HUES6 (cell line): ENCODE measurements around the gene CDH2.

Source experiments
- H3K27ac ChIP-seq: 2 replicates; pipeline ENCODE4 v1.7.0; 2013; ENCODE audit warnings: low read depth, mild to moderate bottlenecking, low read length, inconsistent platforms
- H3K27me3 ChIP-seq: 2 replicates; pipeline ENCODE4 v1.6.1; 2013; ENCODE audit warnings: low read length; ENCODE audit not compliant: control insufficient read depth, insufficient read depth
- H3K36me3 ChIP-seq: 2 replicates; pipeline ENCODE4 v1.6.1; 2013; ENCODE audit warnings: low read length; ENCODE audit not compliant: control insufficient read depth, insufficient read depth
- H3K4me1 ChIP-seq: 2 replicates; pipeline ENCODE4 v1.6.1; 2013; ENCODE audit warnings: low read length; ENCODE audit not compliant: control insufficient read depth, insufficient read depth
- H3K4me3 ChIP-seq: 2 replicates; pipeline ENCODE4 v1.5.1; 2013; ENCODE audit warnings: low read depth, low read length
- H3K9ac ChIP-seq: one replicate; pipeline ENCODE4 v1.6.1; 2013; ENCODE audit warnings: mild to moderate bottlenecking, low read length
- H3K9me3 ChIP-seq: 2 replicates; pipeline ENCODE4 v1.6.1; 2013; ENCODE audit warnings: low read depth, low read length; ENCODE audit not compliant: control insufficient read depth, insufficient read depth

CDH2 gene

DNA sequence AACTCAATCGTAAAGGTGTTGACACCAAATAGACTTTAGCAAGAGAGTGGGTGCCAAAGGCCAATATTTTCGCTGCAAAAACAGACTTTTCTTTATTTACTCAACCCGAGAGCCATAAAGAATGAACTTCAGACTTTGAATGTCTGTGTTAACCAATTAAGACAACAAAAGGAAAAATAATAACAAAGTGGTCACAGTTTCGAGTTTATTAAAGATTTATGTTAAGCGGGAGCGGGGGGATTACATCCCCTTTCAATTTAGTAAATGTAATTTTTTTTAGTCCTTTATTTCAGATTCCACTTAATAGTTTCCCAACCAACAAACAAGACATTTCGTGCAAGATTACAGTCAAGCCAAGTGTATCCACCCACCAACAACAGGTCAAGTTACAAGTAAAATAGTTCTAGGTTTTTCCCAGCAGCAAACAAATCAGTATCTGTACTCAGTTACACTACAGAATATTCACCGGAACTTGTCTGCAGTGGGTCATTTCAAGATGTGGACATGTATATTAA is 9.0 kb downstream of the CDH2 start:
- Histone ChIP-seq H3K9me3 (no peaks in the 10 kb centered on the region), H3K4me3 (no peak overlapping the region), H3K36me3 (no peaks in the 10 kb centered on the region), H3K4me1 (peaks cover 3% of the 10 kb centered on the region; the same call in 1 of the 2 replicates), H3K27ac (no peak overlapping the region), H3K9ac (no peak overlapping the region), H3K27me3 (no peaks in the 10 kb centered on the region)

DNA sequence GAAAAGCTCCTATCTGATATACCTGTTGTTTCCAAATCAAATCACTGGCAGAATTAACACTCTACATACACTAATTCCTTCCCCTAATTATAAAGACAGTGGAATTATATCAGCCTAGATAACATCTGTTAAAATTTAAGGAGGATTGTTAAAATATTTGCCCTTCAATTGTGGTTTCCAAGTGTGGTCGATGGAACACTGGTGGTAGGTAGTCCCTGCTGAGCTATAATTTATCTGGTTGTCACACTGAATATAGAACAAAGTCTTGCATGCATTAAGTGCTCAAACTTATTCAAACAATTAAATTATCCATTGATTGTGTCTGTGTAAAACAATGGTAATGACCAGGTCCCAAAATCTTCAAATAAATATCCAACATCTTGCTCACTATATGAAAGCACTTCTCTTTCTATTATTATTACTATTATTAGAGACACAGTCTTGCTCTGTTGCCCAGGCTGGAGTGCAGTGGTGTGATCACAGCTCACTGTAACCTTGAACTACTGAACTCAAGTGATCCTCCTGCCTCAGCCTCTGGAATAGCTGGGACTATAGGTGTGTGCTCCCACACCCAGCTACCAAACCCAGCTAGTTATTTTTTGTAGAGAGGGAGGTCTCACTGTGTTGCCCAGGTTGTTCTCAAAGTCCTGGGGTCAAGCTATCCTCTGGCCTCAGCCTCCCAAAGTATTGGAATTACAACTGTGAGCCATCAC is 12.0 kb downstream of the CDH2 start:
- Histone ChIP-seq H3K4me3 (no peak overlapping the region), H3K36me3 (no peaks in the 10 kb centered on the region), H3K27ac (no peak overlapping the region), H3K9ac (no peak overlapping the region), H3K27me3 (no peaks in the 10 kb centered on the region), H3K9me3 (no peaks in the 10 kb centered on the region), H3K4me1 (peaks cover 24% of the 10 kb centered on the region)

DNA sequence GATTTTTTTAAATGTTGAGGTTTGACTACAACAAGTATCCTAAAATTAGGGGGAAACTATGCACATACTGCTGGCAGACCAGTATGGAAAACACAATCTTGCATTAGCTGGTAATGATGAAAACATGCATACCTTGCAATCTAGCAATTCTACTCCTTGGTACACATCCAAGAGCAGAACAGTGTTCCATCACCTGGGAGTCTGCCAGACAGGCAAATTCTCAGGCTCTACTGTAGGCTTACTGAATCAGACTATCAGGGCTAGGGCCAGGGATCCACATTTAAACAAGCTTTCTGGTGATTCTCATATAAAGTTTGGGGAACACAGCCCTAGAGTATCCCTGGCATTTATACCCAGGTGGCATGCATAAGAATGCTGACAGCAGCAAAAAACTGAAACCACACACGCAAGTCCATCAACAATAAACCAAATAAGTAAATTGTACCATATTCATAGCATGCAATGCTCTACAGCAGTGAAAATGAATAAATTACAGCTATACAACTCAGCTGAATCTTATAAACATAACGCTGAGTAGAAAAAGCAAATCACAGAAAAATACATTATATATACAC is 13.6 kb downstream of the CDH2 start:
- Histone ChIP-seq H3K9ac (no peak overlapping the region), H3K36me3 (no peaks in the 10 kb centered on the region), H3K27ac (no peak overlapping the region), H3K4me1 (peaks cover 36% of the 10 kb centered on the region), H3K9me3 (no peaks in the 10 kb centered on the region), H3K27me3 (no peaks in the 10 kb centered on the region), H3K4me3 (no peak overlapping the region)

GRCh38 chr18:28161608-28162599 is 15.0 kb downstream of the CDH2 start:
- H3K9ac ChIP-seq = no peak overlapping the region
- no peaks in the 10 kb centered on the region for H3K9me3 ChIP-seq
- H3K36me3 ChIP-seq = no peaks in the 10 kb centered on the region
- H3K27ac ChIP-seq = no peak overlapping the region
- no peak overlapping the region for H3K4me3 ChIP-seq
- no peaks in the 10 kb centered on the region for H3K27me3 ChIP-seq
- H3K4me1 ChIP-seq = peaks cover 40% of the 10 kb centered on the region

DNA sequence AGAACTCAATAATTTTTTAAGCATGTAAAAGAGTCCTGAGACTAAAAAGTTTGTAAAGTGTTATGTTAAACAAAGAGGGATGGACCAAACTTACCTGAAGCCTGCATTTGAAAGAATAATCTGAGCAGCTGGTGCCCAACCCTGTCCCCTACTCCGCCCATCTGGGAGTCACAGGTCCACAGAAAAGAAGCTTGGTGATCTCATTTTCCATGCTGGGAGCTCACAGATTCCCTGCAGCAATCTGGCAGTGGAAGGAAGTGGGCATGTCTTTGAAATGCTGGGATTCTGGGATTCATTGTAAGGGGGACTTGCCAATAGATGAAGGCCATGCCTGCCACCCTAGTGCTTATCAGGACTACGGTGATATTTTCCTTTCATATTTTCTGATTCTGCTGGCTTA is 17.9 kb downstream of the CDH2 start:
- H3K27me3 ChIP-seq = no peaks in the 10 kb centered on the region; the same call in 1 of the 2 replicates

DNA sequence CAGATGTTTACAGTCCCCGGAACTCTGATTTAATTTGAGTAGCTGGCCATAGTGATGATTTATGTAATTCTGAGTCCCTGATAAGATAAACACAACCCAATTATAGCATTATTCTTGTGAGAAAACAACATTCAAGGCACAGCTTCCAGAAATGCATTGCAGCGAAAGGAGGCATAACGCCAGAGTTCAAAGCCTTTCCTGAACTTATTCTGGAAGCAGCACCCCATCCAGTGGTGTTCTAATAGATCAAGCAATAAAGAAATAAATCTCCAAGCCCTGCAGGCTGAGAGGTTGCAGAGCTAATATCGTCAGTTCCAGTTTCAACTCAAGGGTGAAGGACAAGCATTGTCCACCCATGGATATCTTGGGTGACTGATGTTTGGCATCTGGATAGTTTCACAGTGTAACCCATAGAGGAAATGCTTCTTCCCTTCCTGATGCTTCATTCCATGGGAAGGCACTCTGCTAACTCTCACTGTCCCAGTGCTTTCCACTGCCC is 18.8 kb downstream of the CDH2 start:
- no peak overlapping the region for H3K9ac ChIP-seq
- H3K9me3 ChIP-seq = no peaks in the 10 kb centered on the region
- peaks cover 69% of the 10 kb centered on the region for H3K4me1 ChIP-seq
- H3K36me3 ChIP-seq = no peaks in the 10 kb centered on the region
- H3K27ac ChIP-seq = no peak overlapping the region
- H3K4me3 ChIP-seq = no peak overlapping the region
- no peaks in the 10 kb centered on the region; the same call in 1 of the 2 replicates for H3K27me3 ChIP-seq

More for the DNA sequence above, 17.9 kb downstream of the CDH2 start:
- Histone ChIP-seq H3K9me3 (no peaks in the 10 kb centered on the region), H3K4me3 (no peak overlapping the region), H3K4me1 (peaks cover 60% of the 10 kb centered on the region), H3K36me3 (no peaks in the 10 kb centered on the region), H3K9ac (peak overlapping the region; percentile 27), H3K27ac (no peak overlapping the region)

- no peak overlapping the region for H3K27ac ChIP-seq
- peaks cover 68% of the 10 kb centered on the region for H3K4me1 ChIP-seq
- H3K9ac ChIP-seq = no peak overlapping the region
- H3K9me3 ChIP-seq = no peaks in the 10 kb centered on the region
- no peaks in the 10 kb centered on the region; the same call in 1 of the 2 replicates for H3K27me3 ChIP-seq
- no peaks in the 10 kb centered on the region for H3K36me3 ChIP-seq
- H3K4me3 ChIP-seq = no peak overlapping the region
These were observed 23.4 kb downstream of the CDH2 start for GRCh38 chr18:28153485-28154065.

GRCh38 chr18:28152754-28153153 is 24.2 kb downstream of the CDH2 start:
- Histone ChIP-seq H3K36me3 (no peaks in the 10 kb centered on the region), H3K4me1 (peaks cover 62% of the 10 kb centered on the region), H3K9me3 (no peaks in the 10 kb centered on the region), H3K27me3 (no peaks in the 10 kb centered on the region; the same call in 1 of the 2 replicates), H3K4me3 (no peak overlapping the region), H3K27ac (no peak overlapping the region), H3K9ac (no peak overlapping the region)

DNA sequence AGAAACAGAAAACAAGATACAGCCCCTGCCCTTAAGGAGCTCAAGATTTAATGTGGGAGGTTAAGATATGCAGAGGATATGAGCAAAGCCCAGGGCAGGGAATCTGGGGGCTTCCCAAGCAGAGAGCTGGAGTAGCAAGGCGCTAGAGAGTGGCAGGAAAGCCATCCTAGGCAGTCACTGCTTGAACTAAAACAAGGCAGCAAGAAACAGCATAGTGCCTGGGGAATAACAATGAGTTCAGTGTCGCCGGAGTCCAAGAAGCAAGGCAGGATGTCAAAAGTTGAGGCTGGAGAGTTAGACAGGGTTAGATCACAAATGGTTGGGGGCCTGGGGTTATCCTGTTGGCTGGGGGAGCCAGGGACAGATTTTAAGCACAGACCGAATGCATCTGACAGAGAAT is 24.6 kb downstream of the CDH2 start:
- Histone ChIP-seq H3K27me3 (no peaks in the 10 kb centered on the region; the same call in 1 of the 2 replicates), H3K9me3 (no peaks in the 10 kb centered on the region), H3K36me3 (no peaks in the 10 kb centered on the region), H3K27ac (no peak overlapping the region; the same call in 1 of the 2 replicates), H3K9ac (no peak overlapping the region), H3K4me3 (no peak overlapping the region), H3K4me1 (peaks cover 66% of the 10 kb centered on the region)

- Histone ChIP-seq H3K4me3 (no peak overlapping the region), H3K4me1 (peaks cover 72% of the 10 kb centered on the region), H3K36me3 (no peaks in the 10 kb centered on the region), H3K27ac (no peak overlapping the region), H3K9me3 (no peaks in the 10 kb centered on the region), H3K27me3 (no peaks in the 10 kb centered on the region; the same call in 1 of the 2 replicates), H3K9ac (no peak overlapping the region)
These were observed 25.5 kb downstream of the CDH2 start for GRCh38 chr18:28151434-28151833.
